Measurements from ENCODE around the gene DENND2A.
A peak's percentile ranks its signal among the peaks of the same experiment; 100 is the strongest.
"Not testable (repeated sequence)": the region's sequence is repeated elsewhere in the genome, so short reads cannot be mapped to it uniquely, and the experiment has no call there.

Gene DENND2A

GRCh38 chr7:140668641-140669040 is 28.0 kb upstream of the DENND2A start:
- TF ChIP-seq CTCF (IDR thresholded peaks at IDR 0.05; ENCODE audit: insufficient read depth, low read depth, low read length, missing control alignments) = no peak
- no peak for DNase-seq (ENCODE audit: low read depth)
- H3K4me3 ChIP-seq (ENCODE audit: low read length) = no peak overlapping the region

DNA sequence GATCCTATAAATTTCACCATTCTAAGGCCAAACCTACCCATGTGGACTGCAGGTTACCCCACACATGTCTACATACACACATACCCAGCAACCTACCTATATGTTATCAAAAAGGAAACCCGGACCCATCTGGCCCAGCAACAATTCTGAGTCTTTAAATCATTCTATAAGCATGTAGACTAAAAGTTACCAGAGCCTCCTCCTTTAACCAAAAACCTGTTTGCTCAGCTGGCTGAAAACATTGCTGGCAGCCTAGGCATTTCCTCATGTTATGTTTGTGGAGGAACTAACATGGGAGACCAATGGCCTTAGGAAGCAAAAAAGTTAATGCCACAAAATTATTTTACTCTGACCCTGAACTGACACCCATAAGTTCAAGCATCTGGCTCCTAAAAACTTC is 26.9 kb upstream of the DENND2A start:
- TF ChIP-seq CTCF (IDR thresholded peaks at IDR 0.05; ENCODE audit: insufficient read depth, low read depth, low read length, missing control alignments) = no peak
- peak; percentile 25 for DNase-seq (ENCODE audit: low read depth)
- no peak overlapping the region for H3K4me3 ChIP-seq (ENCODE audit: low read length)

- not testable (repeated sequence) for DNase-seq (ENCODE audit: low read depth); H3K4me3 ChIP-seq (ENCODE audit: low read length)
Observed at GRCh38 chr7:140662938-140663337, 22.3 kb upstream of the DENND2A start.

GRCh38 chr7:140661124-140661523 is 20.5 kb upstream of the DENND2A start:
- peak; percentile 36 for TF ChIP-seq CTCF (IDR thresholded peaks at IDR 0.05; ENCODE audit: insufficient read depth, low read depth, low read length, missing control alignments)
- no peak overlapping the region for H3K4me3 ChIP-seq (ENCODE audit: low read length)
- no peak for DNase-seq (ENCODE audit: low read depth)

DNA sequence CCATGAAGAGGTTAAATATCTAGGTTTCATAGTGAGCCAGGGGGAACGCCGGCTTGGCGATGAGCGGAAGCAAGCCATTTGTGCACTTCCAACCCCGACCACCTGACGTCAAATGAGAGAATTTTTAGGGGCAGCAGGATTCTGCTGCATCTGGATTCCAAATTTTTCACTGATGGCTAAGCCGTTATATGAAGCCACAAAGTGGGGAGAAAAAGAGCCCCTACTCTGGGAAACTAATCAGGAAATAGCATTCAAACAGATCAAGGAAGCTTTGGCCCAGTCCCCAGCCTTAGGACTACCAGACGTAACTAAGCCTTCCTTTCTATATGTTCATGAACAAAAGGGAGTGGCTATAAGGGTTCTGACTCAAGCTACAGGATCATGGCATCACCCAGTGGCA is 19.2 kb upstream of the DENND2A start:
- TF ChIP-seq CTCF (IDR thresholded peaks at IDR 0.05; ENCODE audit: insufficient read depth, low read depth, low read length, missing control alignments) = no peak
- DNase-seq (ENCODE audit: low read depth) = peak; percentile 46
- no peak overlapping the region for H3K4me3 ChIP-seq (ENCODE audit: low read length)

- no peak for TF ChIP-seq CTCF (IDR thresholded peaks at IDR 0.05; ENCODE audit: insufficient read depth, low read depth, low read length, missing control alignments)
- no peak overlapping the region for H3K4me3 ChIP-seq (ENCODE audit: low read length)
- DNase-seq (ENCODE audit: low read depth) = no peak
Observed at GRCh38 chr7:140657891-140658290, 17.3 kb upstream of the DENND2A start.

GRCh38 chr7:140656548-140657515 is 16.2 kb upstream of the DENND2A start:
- peak; percentile 94 for DNase-seq (ENCODE audit: low read depth)
- TF ChIP-seq CTCF (IDR thresholded peaks at IDR 0.05; ENCODE audit: insufficient read depth, low read depth, low read length, missing control alignments) = no peak
- H3K4me3 ChIP-seq (ENCODE audit: low read length) = peak overlapping the region; percentile 26
